ENCODE data around the gene MEA1.

The MEA1 gene

DNA sequence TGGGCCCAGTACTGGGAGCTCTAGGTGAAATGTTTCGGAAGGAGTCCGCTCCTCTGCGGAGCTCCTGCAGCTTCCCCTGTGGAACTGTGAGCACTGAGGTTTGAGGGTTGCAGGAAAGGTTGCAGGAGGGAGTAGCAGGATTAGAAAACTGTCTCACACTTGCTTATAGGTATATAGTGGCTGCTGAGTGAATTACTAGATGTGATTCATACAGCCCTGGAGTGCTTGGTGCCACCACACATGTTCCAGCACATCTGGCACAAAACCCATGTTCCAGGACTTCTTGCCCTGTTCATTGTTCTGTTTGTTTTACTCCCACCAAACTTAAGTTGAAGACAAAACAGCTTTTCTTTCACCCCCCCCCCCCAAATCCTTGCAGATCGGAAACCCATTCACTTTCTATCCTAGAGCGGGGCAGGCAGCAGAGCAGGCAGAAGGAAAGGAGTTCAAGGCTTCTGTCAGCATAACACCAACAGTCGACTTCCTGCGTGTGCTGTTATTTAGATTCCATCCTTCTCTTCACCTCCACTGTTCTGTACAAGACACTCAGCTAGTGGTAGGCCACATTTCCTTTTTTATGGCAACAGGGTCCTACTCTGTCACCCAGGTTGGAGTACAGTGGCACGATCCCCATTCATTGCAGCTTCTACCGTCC, 34.1 kb downstream of the MEA1 start:
- peak overlapping the region; percentile 75 for H3K4me3 ChIP-seq (ENCODE audit: low read depth, low read length)
- TF ChIP-seq, protein P1, sequence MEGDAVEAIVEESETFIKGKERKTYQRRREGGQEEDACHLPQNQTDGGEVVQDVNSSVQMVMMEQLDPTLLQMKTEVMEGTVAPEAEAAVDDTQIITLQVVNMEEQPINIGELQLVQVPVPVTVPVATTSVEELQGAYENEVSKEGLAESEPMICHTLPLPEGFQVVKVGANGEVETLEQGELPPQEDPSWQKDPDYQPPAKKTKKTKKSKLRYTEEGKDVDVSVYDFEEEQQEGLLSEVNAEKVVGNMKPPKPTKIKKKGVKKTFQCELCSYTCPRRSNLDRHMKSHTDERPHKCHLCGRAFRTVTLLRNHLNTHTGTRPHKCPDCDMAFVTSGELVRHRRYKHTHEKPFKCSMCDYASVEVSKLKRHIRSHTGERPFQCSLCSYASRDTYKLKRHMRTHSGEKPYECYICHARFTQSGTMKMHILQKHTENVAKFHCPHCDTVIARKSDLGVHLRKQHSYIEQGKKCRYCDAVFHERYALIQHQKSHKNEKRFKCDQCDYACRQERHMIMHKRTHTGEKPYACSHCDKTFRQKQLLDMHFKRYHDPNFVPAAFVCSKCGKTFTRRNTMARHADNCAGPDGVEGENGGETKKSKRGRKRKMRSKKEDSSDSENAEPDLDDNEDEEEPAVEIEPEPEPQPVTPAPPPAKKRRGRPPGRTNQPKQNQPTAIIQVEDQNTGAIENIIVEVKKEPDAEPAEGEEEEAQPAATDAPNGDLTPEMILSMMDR (IDR thresholded peaks at IDR 0.05; ENCODE audit: borderline replicate concordance, insufficient read depth, low read depth, low read length): no peak

DNA sequence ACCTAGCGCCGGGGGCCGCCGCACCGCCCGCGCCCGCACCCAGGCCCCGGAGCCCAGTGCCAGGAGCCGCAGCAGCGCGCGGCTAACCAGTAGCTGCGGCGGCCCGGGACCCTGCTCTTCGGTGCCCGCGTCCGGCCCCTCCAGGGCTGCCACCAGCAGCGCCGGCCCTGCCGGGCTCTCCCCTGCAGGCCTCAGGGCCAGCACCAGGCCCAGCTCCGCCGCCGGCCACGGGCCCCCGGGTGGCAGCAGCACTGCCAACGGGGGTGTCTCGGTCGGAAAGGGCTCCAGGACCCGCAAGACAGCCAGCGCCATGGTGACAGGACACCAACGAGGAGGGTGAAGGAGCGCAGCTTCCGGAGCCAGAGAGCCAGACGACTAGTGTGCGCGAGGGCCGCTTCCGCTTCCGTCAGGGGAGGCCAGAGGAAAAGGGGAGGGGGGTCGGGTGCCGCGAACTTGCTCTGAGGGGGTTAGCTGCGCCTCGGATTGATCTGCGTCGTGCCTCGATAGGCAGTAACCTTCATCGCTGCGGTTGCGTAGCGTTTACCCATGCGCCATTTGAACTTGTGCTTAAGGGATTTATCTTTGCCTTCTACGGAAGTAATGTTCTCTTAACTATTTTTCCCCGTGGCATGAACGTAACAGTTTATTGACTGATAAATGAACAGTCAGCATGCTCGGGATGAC, 34.8 kb downstream of the MEA1 start, which contains the start of gene PEX6:
Gene PEX6, minus strand, starts transcription at position 343 of the 684 bp plus-strand sequence. Its CDS starts 31 bp downstream, at position 312.
- H3K4me3 ChIP-seq (ENCODE audit: low read depth, low read length): peak within 1 kb of the TSS; percentile 75
- TF ChIP-seq, protein P1 (IDR thresholded peaks at IDR 0.05; ENCODE audit: borderline replicate concordance, insufficient read depth, low read depth, low read length): no peak

GRCh38 chr6:42978487-42978838, 35.3 kb downstream of the MEA1 start:
- H3K4me3 ChIP-seq (ENCODE audit: low read depth, low read length): peak overlapping the region; percentile 75

GRCh38 chr6:42974919-42975505, 38.7 kb downstream of the MEA1 start:
- TF ChIP-seq, protein P1 (IDR thresholded peaks at IDR 0.05; ENCODE audit: borderline replicate concordance, insufficient read depth, low read depth, low read length): no peak
- H3K4me3 ChIP-seq (ENCODE audit: low read depth, low read length): no peak overlapping the region

More at GRCh38 chr6:42978487-42978838, 35.3 kb downstream of the MEA1 start:
- TF ChIP-seq, protein P1 (IDR thresholded peaks at IDR 0.05; ENCODE audit: borderline replicate concordance, insufficient read depth, low read depth, low read length): no peak

DNA sequence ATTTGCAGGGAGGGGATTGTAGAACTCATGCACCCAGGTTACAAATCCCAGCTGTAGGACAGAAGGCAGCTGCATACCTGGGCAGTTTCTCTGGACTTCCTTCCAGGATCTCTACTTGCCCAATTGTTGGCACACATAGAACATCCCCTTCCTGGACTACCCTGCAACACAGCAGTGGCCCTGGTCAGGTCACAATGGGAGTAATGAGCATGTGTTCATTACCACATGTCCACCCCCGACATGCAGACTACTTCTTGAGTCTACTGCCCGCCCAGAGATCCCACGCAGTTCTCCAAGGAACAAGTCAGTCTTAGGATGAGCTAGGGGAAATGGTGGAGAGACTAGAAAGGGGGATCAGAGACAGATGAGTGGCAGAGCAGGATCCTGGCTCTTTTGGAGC, 39.8 kb downstream of the MEA1 start:
- TF ChIP-seq, protein P1 (IDR thresholded peaks at IDR 0.05; ENCODE audit: borderline replicate concordance, insufficient read depth, low read depth, low read length): no peak

DNA sequence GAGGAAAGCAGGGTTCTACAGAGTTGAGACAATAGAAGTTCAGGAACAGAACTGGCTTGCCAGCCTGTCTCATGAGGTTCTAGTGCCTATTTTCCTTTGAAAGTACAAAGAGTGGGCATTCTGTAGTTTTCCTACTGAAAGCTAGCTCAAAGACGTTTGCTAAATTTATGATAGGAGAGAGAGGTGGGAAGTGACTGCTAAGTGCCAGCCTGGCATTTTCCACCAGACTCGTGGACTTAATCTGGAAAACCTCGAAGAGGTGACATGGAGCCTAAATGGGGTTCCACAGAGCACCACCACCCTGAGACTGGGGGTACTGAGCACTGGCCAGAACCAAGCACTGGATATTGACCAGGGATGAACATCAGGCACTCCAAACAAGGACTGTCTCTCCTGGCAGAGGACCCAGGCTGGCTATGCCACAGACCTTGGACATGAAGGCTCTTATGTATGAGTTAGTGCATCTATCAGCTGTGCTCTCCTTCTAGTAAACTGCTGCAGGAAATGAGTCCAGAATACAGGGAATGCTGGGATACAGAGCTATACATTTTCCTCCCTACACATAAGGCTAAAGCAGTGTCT, 41.9 kb downstream of the MEA1 start:
- TF ChIP-seq, protein P1 (IDR thresholded peaks at IDR 0.05; ENCODE audit: borderline replicate concordance, insufficient read depth, low read depth, low read length): no peak
- H3K4me3 ChIP-seq (ENCODE audit: low read depth, low read length): no peak overlapping the region

More for the DNA sequence above, 39.8 kb downstream of the MEA1 start:
- no peak overlapping the region for H3K4me3 ChIP-seq (ENCODE audit: low read depth, low read length)

Data from GM12875 (cell line).